Activated T-cell treated with anti-CD3 and anti-CD28 coated beads, Interleukin-2, amount 50 U/mL, for 72 hours (primary cell): ENCODE measurements around the gene DNAJC1. TPM values are rescaled to one million over a fixed set of nuclear protein-coding genes. Genes with fewer than 3 reads are reported as not detected.
"Not testable (repeated sequence)": the region's sequence is repeated elsewhere in the genome, so short reads cannot be mapped to it uniquely, and the experiment has no call there.

Source experiments
- ATAC-seq, 2 donors: fragments of 150-1000 bp; cut with Tn5 transposase; replicated peaks in 1 of 2; 2 replicates each; pipeline ENCODE4 v1.10.0; 2021; ENCODE audit warnings: moderate library complexity in 2 of 2, mild to moderate bottlenecking in 1 of 2
- DNase-seq, 2 donors: peaks; one replicate each; pipeline ENCODE4 v3.0.0; 2021 to 2022; ENCODE audit warnings: mixed read lengths in 1 of 2
- H3K27ac Mint-ChIP-seq: one replicate; pipeline ENCODE4 v1.8.0; 2022; ENCODE audit warnings: mild to moderate bottlenecking, moderate library complexity, mixed read lengths
- H3K27me3 Mint-ChIP-seq: one replicate; pipeline ENCODE4 v1.8.0; 2022; ENCODE audit warnings: low read depth, mixed read lengths
- H3K36me3 Mint-ChIP-seq, 2 donors: one replicate each; pipeline ENCODE4 v1.8.0; 2022; ENCODE audit warnings: mixed read lengths in 2 of 2, mild to moderate bottlenecking in 1 of 2; ENCODE audit not compliant: insufficient read depth in 2 of 2
- H3K4me1 Mint-ChIP-seq: one replicate; pipeline ENCODE4 v1.8.0; 2022; ENCODE audit warnings: low read depth, mixed read lengths
- H3K4me3 Mint-ChIP-seq, 2 donors: one replicate each; pipeline ENCODE4 v1.8.0; 2022; ENCODE audit warnings: mild to moderate bottlenecking in 2 of 2, mixed read lengths in 2 of 2, moderate library complexity in 2 of 2
- H3K9me3 Mint-ChIP-seq, 2 donors: one replicate each; pipeline ENCODE4 v1.8.0; 2022; ENCODE audit warnings: mixed read lengths in 2 of 2
- total RNA-seq, 2 donors: library from RNA; stranded (reverse); gene quantifications; one replicate each; pipeline ENCODE4 v1.2.3, GENCODE V29; 2022

Gene DNAJC1
- total RNA-seq, 2 donors from 2014 or later, result 40.6 to 42.4 TPM

- peaks cover 10 to 12% of the 10 kb centered on the region in 2 donors for H3K9me3 Mint-ChIP-seq
- no peak overlapping the region for H3K4me3 Mint-ChIP-seq
- no peaks in the 10 kb centered on the region for H3K27me3 Mint-ChIP-seq
- DNase-seq (no peak), ATAC-seq (no peak)
- H3K27ac Mint-ChIP-seq, result no peak overlapping the region
- H3K4me1 Mint-ChIP-seq, result no peaks in the 10 kb centered on the region
- H3K36me3 Mint-ChIP-seq, result peaks cover 14 to 25% of the 10 kb centered on the region in 2 donors
Observed at GRCh38 chr10:21823617-21824016, 179.9 kb downstream of the DNAJC1 start.

- not testable (repeated sequence) for H3K27ac Mint-ChIP-seq, H3K27me3 Mint-ChIP-seq, DNase-seq, H3K4me1 Mint-ChIP-seq, ATAC-seq, H3K4me3 Mint-ChIP-seq
- H3K36me3 Mint-ChIP-seq, result peaks cover 12 to 18% of the 10 kb centered on the region in 2 donors
- peaks cover 10 to 11% of the 10 kb centered on the region in 2 donors for H3K9me3 Mint-ChIP-seq
Observed at GRCh38 chr10:21822273-21822672, 181.3 kb downstream of the DNAJC1 start.

GRCh38 chr10:21820952-21821351 is 182.6 kb downstream of the DNAJC1 start:
- Mint-ChIP-seq H3K4me3 (no peak overlapping the region), H3K27ac (no peak overlapping the region), H3K9me3 (peaks cover 5 to 7% of the 10 kb centered on the region in 2 donors), H3K36me3 (peaks cover 7 to 9% of the 10 kb centered on the region in 2 donors), H3K27me3 (no peaks in the 10 kb centered on the region), H3K4me1 (no peaks in the 10 kb centered on the region)
- DNase-seq (no peak), ATAC-seq (no peak)

DNA sequence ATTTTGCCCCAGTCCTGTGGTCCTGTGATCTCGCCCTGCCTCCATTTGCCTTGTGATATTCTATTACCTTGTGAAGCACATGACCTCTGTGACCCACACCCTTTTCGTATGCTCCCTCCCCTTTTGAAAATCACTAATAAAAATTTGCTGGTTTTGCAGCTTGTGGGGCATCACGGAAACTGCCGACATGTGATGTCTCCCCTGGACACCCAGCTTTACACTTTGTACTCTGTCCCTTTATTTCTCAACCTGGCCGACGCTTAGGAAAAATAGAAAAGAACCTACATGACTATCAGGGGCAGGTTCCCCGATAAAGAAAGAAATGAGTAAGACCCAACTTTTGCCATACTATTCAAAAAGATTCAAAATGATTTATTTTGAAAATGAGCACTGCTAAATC is 185.1 kb downstream of the DNAJC1 start:
- H3K27ac Mint-ChIP-seq, H3K4me1 Mint-ChIP-seq, ATAC-seq, H3K4me3 Mint-ChIP-seq, H3K27me3 Mint-ChIP-seq, H3K36me3 Mint-ChIP-seq, H3K9me3 Mint-ChIP-seq, DNase-seq: not testable (repeated sequence)

- H3K4me1 Mint-ChIP-seq, result no peaks in the 10 kb centered on the region
- H3K27ac Mint-ChIP-seq, result no peak overlapping the region
- DNase-seq (no peak), ATAC-seq (no peak)
- H3K9me3 Mint-ChIP-seq, result peaks cover 0 to 4% of the 10 kb centered on the region in 2 donors
- H3K27me3 Mint-ChIP-seq, result no peaks in the 10 kb centered on the region
- peaks cover 2 to 3% of the 10 kb centered on the region in 2 donors for H3K36me3 Mint-ChIP-seq
- H3K4me3 Mint-ChIP-seq, result no peak overlapping the region
Observed at GRCh38 chr10:21814866-21815265, 188.7 kb downstream of the DNAJC1 start.

DNA sequence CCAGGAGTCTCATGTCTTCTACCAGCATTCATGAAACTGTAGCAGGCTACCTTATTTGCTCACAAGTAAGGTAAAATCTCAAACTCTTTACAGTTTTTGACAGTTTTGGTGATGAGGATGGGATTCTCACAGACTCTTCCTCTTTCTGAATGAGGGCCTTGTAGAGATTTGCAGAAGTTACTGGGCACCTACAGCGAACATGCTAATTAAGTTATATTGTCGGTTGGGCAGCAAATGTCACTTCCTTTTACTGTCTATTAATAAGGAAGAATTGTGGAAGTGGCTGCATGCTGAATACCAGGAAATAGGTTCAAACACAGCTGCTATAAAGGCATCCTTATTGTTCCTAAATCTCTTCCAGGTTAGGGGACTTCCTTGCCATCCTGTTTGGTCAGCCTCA is 189.6 kb downstream of the DNAJC1 start:
- Mint-ChIP-seq H3K27ac (no peak overlapping the region), H3K9me3 (peaks cover 0 to 4% of the 10 kb centered on the region in 2 donors), H3K4me3 (no peak overlapping the region), H3K4me1 (no peaks in the 10 kb centered on the region), H3K36me3 (peaks cover 2 to 3% of the 10 kb centered on the region in 2 donors), H3K27me3 (no peaks in the 10 kb centered on the region)
- ATAC-seq (no peak), DNase-seq (no peak)

- H3K9me3 Mint-ChIP-seq, result peaks cover 0 to 4% of the 10 kb centered on the region in 2 donors
- ATAC-seq (no peak), DNase-seq (no peak)
- no peak overlapping the region for H3K4me3 Mint-ChIP-seq
- no peak overlapping the region for H3K27ac Mint-ChIP-seq
- H3K36me3 Mint-ChIP-seq, result peaks cover 0 to 3% of the 10 kb centered on the region in 2 donors
- no peaks in the 10 kb centered on the region for H3K4me1 Mint-ChIP-seq
- no peaks in the 10 kb centered on the region for H3K27me3 Mint-ChIP-seq
Observed at GRCh38 chr10:21811245-21811585, 192.3 kb downstream of the DNAJC1 start.

DNA sequence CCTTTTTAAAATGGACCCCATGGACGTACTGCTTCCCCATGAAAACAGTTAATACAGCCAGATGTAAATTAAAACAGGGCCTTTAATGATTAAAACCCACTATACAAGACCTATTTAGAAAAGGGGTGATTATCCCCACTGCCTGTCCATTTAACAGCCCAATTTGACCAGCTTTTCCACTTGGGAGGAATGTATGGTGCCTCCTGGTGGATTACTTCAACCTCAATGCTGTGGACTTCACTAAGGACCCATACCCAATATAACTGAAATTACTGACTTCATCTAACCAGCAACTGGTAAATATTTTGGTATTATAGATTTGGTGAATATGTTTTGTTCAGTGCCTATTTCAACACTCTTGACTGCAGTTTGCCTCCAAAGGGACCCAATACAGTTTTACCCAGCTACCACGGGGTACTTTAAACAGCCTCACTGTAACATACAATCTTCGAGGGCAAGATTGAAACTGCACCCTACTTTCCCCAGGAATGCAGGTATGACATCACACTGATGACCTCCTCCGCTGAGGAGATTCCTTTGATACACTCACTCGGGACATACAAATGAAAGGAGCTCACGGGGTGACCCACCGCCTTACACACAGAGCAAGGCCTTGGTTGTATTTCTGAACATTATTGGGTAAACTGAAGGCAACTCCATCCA is 192.8 kb downstream of the DNAJC1 start:
- Mint-ChIP-seq H3K4me1 (no peaks in the 10 kb centered on the region), H3K27me3 (no peaks in the 10 kb centered on the region), H3K4me3 (no peak overlapping the region), H3K9me3 (peaks cover 0 to 4% of the 10 kb centered on the region in 2 donors), H3K36me3 (peaks cover 0 to 3% of the 10 kb centered on the region in 2 donors), H3K27ac (no peak overlapping the region)
- no peak for ATAC-seq
- no peak for DNase-seq

GRCh38 chr10:21808550-21808949 is 195.0 kb downstream of the DNAJC1 start:
- Mint-ChIP-seq H3K27ac (no peak overlapping the region), H3K9me3 (no peaks in the 10 kb centered on the region), H3K4me3 (no peak overlapping the region), H3K4me1 (no peaks in the 10 kb centered on the region), H3K36me3 (no peaks in the 10 kb centered on the region), H3K27me3 (no peaks in the 10 kb centered on the region)
- DNase-seq (no peak), ATAC-seq (no peak)

GRCh38 chr10:21807180-21807579 is 196.3 kb downstream of the DNAJC1 start:
- Mint-ChIP-seq H3K27me3 (no peaks in the 10 kb centered on the region), H3K4me3 (no peak overlapping the region), H3K27ac (no peak overlapping the region), H3K36me3 (no peaks in the 10 kb centered on the region), H3K9me3 (no peaks in the 10 kb centered on the region), H3K4me1 (no peaks in the 10 kb centered on the region)
- DNase-seq, result no peak
- ATAC-seq, result no peak

DNA sequence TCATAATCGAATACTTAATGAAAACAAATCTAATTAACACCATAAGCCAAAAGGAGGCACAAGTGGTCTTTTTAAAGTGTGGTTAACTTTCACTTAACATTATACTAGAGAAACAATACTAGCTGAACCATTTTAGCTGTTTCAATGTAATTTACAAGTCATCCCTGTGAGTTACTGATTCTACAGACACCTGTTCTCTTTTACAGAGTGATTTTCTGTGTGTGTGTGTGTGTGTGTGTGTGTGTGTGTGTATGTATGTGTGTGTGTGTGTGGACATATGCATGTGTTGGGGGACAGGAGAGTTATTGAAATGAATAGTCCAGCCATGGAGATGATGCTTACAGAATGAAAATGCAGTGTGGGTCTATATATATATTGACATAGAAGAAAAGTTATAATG is 200.2 kb downstream of the DNAJC1 start:
- Mint-ChIP-seq H3K27ac (no peak overlapping the region), H3K4me3 (no peak overlapping the region), H3K27me3 (no peaks in the 10 kb centered on the region), H3K4me1 (peaks cover 4% of the 10 kb centered on the region), H3K9me3 (no peaks in the 10 kb centered on the region), H3K36me3 (peaks cover 0 to 2% of the 10 kb centered on the region in 2 donors)
- no peak for DNase-seq
- ATAC-seq, result no peak

GRCh38 chr10:21801609-21802008 is 201.9 kb downstream of the DNAJC1 start:
- Mint-ChIP-seq H3K9me3 (no peaks in the 10 kb centered on the region), H3K36me3 (peaks cover 0 to 5% of the 10 kb centered on the region in 2 donors), H3K27ac (no peak overlapping the region), H3K4me1 (peaks cover 15% of the 10 kb centered on the region), H3K4me3 (no peak overlapping the region), H3K27me3 (no peaks in the 10 kb centered on the region)
- no peak for ATAC-seq
- DNase-seq, result no peak

GRCh38 chr10:21797984-21798765 is 205.4 kb downstream of the DNAJC1 start:
- Mint-ChIP-seq H3K36me3 (peaks cover 0 to 5% of the 10 kb centered on the region in 2 donors), H3K4me1 (peaks cover 15% of the 10 kb centered on the region), H3K27ac (peak overlapping the region; percentile 14), H3K4me3 (no peak overlapping the region), H3K9me3 (no peaks in the 10 kb centered on the region), H3K27me3 (no peaks in the 10 kb centered on the region)
- peak; percentile 52 to 62 for ATAC-seq
- DNase-seq, result no peak
